Natural killer cell (primary cell): ENCODE measurements around the gene BATF. TPM values are rescaled to one million over a fixed set of nuclear protein-coding genes. Genes with fewer than 3 reads are reported as not detected.

ENCODE experiments used
- ATAC-seq, 3 donors: fragments of 150-1000 bp in 2 of 3; fragments of 200-7000 bp in 1 of 3; cut with Tn5 transposase; 1 replicate in 1 of 3; 2 replicates in 2 of 3; pipeline ENCODE4 v1.10.0; 2021; ENCODE audit warnings: mild to moderate bottlenecking in 2 of 3, moderate library complexity in 2 of 3
- DNase-seq, 2 donors: peaks; one replicate each; pipeline versions ENCODE4 v3.0.0 to v3.0.0-alpha.2; 2013 to 2021; ENCODE audit warnings: mixed read lengths in 1 of 2
- H3K27ac ChIP-seq: one replicate; pipeline ENCODE4 v1.5.1; 2013; ENCODE audit warnings: mild to moderate bottlenecking, low read length
- H3K27me3 ChIP-seq: one replicate; pipeline ENCODE4 v1.6.1; 2013; ENCODE audit warnings: low read length; ENCODE audit not compliant: control insufficient read depth, insufficient read depth
- H3K36me3 ChIP-seq: one replicate; pipeline ENCODE4 v1.6.1; 2013; ENCODE audit warnings: low read length; ENCODE audit not compliant: control insufficient read depth, insufficient read depth
- H3K4me1 ChIP-seq: one replicate; pipeline ENCODE4 v1.6.1; 2013; ENCODE audit warnings: low read length; ENCODE audit not compliant: control insufficient read depth, insufficient read depth
- H3K4me3 ChIP-seq: one replicate; pipeline ENCODE4 v1.5.1; 2013; ENCODE audit warnings: low read length
- H3K9me3 ChIP-seq: one replicate; pipeline ENCODE4 v1.6.1; 2013; ENCODE audit warnings: low read length; ENCODE audit not compliant: control insufficient read depth, insufficient read depth
- H3K27ac Mint-ChIP-seq, 2 donors: one replicate each; pipeline ENCODE4 v1.8.0; 2022; ENCODE audit warnings: mild to moderate bottlenecking in 2 of 2, mixed read lengths in 2 of 2, moderate library complexity in 1 of 2
- H3K27me3 Mint-ChIP-seq, 2 donors: one replicate each; pipeline ENCODE4 v1.8.0; 2022; ENCODE audit warnings: low read depth in 2 of 2, mixed read lengths in 2 of 2
- H3K36me3 Mint-ChIP-seq: one replicate; pipeline ENCODE4 v1.8.0; 2022; ENCODE audit warnings: mixed read lengths
- H3K4me1 Mint-ChIP-seq, 2 donors: one replicate each; pipeline ENCODE4 v1.8.0; 2022; ENCODE audit warnings: mixed read lengths in 2 of 2
- H3K4me3 Mint-ChIP-seq: one replicate; pipeline ENCODE4 v1.8.0; 2022; ENCODE audit warnings: mild to moderate bottlenecking, moderate library complexity, mixed read lengths
- H3K9me3 Mint-ChIP-seq, 2 donors: one replicate each; pipeline ENCODE4 v1.8.0; 2022; ENCODE audit warnings: mixed read lengths in 2 of 2
- CTCF ChIP-seq: fragments of 200-600 bp; IDR thresholded peaks from one replicate; pipeline ENCODE4 v1.8.0; 2022; ENCODE audit warnings: antibody characterized with exemption
- WGBS: methylation state at CpG from one replicate; pipeline ENCODE4 v1.1.7; 2013; ENCODE audit warnings: missing lambda C conversion rate; ENCODE audit not compliant: insufficient coverage; 5-methylcytosine and 5-hydroxymethylcytosine counted together
- intact Hi-C: fragments of 100-400 bp; cut with micrococcal nuclease; formaldehyde crosslinking; loops from one replicate; pipeline ENCODE4 v1.14.2; 2022
- total RNA-seq, 4 donors: library from RNA; stranded (reverse); fragments of 120-200 nt in 1 of 4; gene quantifications; one replicate each; pipeline versions ENCODE4 v1.2.3 to v1.2.4, GENCODE V29; 2013 to 2022

BATF gene
- total RNA-seq, 3 donors from 2014 or later (not counting 1 experiment from before 2014, with no cell fraction given), result 12.6 to 32.5 (median 21.4) TPM

GRCh38 chr14:75562089-75562488, 39.8 kb downstream of the BATF start:
- ATAC-seq (no peak), DNase-seq (no peak)
- peaks cover 5 to 7% of the 10 kb centered on the region in 2 donors for H3K4me1 Mint-ChIP-seq
- no peaks in the 10 kb centered on the region for H3K9me3 Mint-ChIP-seq
- H3K27ac ChIP-seq, result no peak overlapping the region
- intact Hi-C loops, result loop anchor here (5.0 kb wide), 2 partner anchors 255 to 430 kb away; no protein-coding TSS in a partner anchor
- no peak overlapping the region for H3K4me3 ChIP-seq
- no peaks in the 10 kb centered on the region for H3K36me3 ChIP-seq
- no peaks in the 10 kb centered on the region for H3K27me3 Mint-ChIP-seq
- no peaks in the 10 kb centered on the region for H3K27me3 ChIP-seq
- TF ChIP-seq CTCF, result no peak
- 55% methylated on average over 7 of the region's 7 CpGs for WGBS
- no peaks in the 10 kb centered on the region for H3K36me3 Mint-ChIP-seq
- H3K4me1 ChIP-seq, result peaks cover 5% of the 10 kb centered on the region
- no peak overlapping the region for H3K27ac Mint-ChIP-seq
- no peaks in the 10 kb centered on the region for H3K9me3 ChIP-seq
- no peak overlapping the region for H3K4me3 Mint-ChIP-seq

- Histone ChIP-seq H3K4me3 (no peak overlapping the region), H3K9me3 (no peaks in the 10 kb centered on the region), H3K27ac (no peak overlapping the region), H3K4me1 (peaks cover 5% of the 10 kb centered on the region), H3K36me3 (no peaks in the 10 kb centered on the region), H3K27me3 (no peaks in the 10 kb centered on the region)
- H3K4me1 Mint-ChIP-seq, result peaks cover 5 to 7% of the 10 kb centered on the region in 2 donors
- no peak for DNase-seq
- no peak overlapping the region for H3K4me3 Mint-ChIP-seq
- intact Hi-C loops, result loop anchor here (5.0 kb wide), 2 partner anchors 255 to 430 kb away; no protein-coding TSS in a partner anchor
- H3K9me3 Mint-ChIP-seq, result no peaks in the 10 kb centered on the region
- H3K27ac Mint-ChIP-seq, result no peak overlapping the region
- no peaks in the 10 kb centered on the region for H3K36me3 Mint-ChIP-seq
- TF ChIP-seq CTCF, result no peak
- no peaks in the 10 kb centered on the region for H3K27me3 Mint-ChIP-seq
- WGBS, result 84% methylated on average over 4 of the region's 4 CpGs
- ATAC-seq, result no peak
Measured at GRCh38 chr14:75562489-75562888, 40.2 kb downstream of the BATF start.

- ATAC-seq, result no peak
- H3K4me1 Mint-ChIP-seq, result peaks cover 5 to 7% of the 10 kb centered on the region in 2 donors
- intact Hi-C loops, result loop anchor here (5.0 kb wide), 2 partner anchors 257 to 432 kb away; no protein-coding TSS in a partner anchor
- H3K4me3 Mint-ChIP-seq, result no peak overlapping the region
- H3K36me3 ChIP-seq, result no peaks in the 10 kb centered on the region
- no peaks in the 10 kb centered on the region for H3K9me3 ChIP-seq
- H3K4me1 ChIP-seq, result peaks cover 5% of the 10 kb centered on the region
- no peaks in the 10 kb centered on the region for H3K27me3 Mint-ChIP-seq
- H3K27me3 ChIP-seq, result no peaks in the 10 kb centered on the region
- H3K27ac ChIP-seq, result no peak overlapping the region
- DNase-seq, result no peak
- no peak for TF ChIP-seq CTCF
- H3K9me3 Mint-ChIP-seq, result no peaks in the 10 kb centered on the region
- H3K36me3 Mint-ChIP-seq, result no peaks in the 10 kb centered on the region
- no peak overlapping the region for H3K27ac Mint-ChIP-seq
- WGBS, result 96% methylated on average over 4 of the region's 4 CpGs
- H3K4me3 ChIP-seq, result no peak overlapping the region
Measured at GRCh38 chr14:75563931-75564330, 41.7 kb downstream of the BATF start.

- ATAC-seq (no peak), DNase-seq (no peak)
- Histone ChIP-seq H3K27me3 (no peaks in the 10 kb centered on the region), H3K36me3 (no peaks in the 10 kb centered on the region), H3K9me3 (no peaks in the 10 kb centered on the region), H3K27ac (no peak overlapping the region), H3K4me3 (no peak overlapping the region), H3K4me1 (peaks cover 5% of the 10 kb centered on the region)
- H3K27ac Mint-ChIP-seq, result no peak overlapping the region
- H3K9me3 Mint-ChIP-seq, result no peaks in the 10 kb centered on the region
- H3K36me3 Mint-ChIP-seq, result no peaks in the 10 kb centered on the region
- whole genome bisulfite sequencing, result 80% methylated on average over 5 of the region's 5 CpGs
- peaks cover 5 to 7% of the 10 kb centered on the region in 2 donors for H3K4me1 Mint-ChIP-seq
- H3K4me3 Mint-ChIP-seq, result no peak overlapping the region
- no peaks in the 10 kb centered on the region for H3K27me3 Mint-ChIP-seq
- intact Hi-C loops, result no loop called here
- no peak for TF ChIP-seq CTCF
Measured at GRCh38 chr14:75565056-75565455, 42.8 kb downstream of the BATF start.
